GM19438 (cell line): ENCODE measurements around the gene AHCYL1.

ENCODE experiments used
- ATAC-seq: cut with Tn5 transposase; IDR thresholded peaks from one replicate; pipeline ENCODE4 v1.9.1; 2021; ENCODE audit warnings: low read depth; ENCODE audit not compliant: unreplicated experiment

The AHCYL1 gene

GRCh38 chr1:110034451-110035235, 50.1 kb downstream of the AHCYL1 start, which contains the start of gene STRIP1:
Gene STRIP1, plus strand, starts transcription at chr1:110034624. Its CDS starts 14 bp downstream, at chr1:110034638.
- ATAC-seq, result peak; percentile 89

DNA sequence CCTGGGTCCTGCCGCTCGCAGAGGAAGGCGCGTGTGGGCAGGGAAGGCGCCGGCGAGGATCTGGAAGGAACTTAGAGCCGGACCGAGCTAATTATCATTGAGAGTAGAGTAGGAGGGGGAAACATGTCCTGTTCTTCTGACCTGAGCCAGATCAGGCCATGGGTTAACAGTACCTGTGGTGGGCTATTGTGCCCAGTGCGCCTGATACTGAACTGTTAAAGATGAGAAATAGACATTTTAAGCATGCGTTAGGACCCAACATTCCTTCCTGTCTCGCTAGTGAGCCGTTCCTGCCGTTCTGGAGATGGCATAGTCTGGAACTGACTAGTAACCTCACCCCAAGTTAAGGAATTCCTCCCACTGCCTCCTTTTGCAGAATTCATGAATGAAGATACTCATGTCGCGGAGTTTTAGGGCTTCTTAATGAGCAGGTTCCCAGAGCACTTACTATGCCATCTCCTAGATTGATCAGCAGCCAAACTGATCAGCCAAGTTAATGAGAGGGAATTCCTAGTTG, 50.7 kb downstream of the AHCYL1 start:
- ATAC-seq, result peak; percentile 31

DNA sequence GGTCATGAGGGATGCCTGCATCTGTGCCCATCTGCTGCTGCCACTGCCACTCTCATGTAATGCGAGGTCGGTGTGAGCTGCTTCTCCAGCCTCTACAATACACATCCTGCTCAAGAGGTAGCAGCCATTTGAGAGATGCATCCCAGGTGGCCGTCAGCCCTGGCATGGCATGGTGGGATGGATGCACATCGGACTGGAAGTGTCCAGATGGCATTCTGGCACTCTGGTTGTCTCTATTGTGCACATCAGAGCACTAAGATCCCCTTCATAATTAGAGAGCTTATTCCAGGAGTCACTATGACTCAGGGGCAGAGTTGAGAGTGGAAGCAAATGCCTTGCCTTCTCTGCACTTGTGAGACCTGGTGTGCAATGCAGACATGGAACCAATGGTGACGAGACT, 53.7 kb downstream of the AHCYL1 start:
- ATAC-seq, result no peak

- no peak for ATAC-seq
These were observed 55.1 kb downstream of the AHCYL1 start for GRCh38 chr1:110039641-110040040.

DNA sequence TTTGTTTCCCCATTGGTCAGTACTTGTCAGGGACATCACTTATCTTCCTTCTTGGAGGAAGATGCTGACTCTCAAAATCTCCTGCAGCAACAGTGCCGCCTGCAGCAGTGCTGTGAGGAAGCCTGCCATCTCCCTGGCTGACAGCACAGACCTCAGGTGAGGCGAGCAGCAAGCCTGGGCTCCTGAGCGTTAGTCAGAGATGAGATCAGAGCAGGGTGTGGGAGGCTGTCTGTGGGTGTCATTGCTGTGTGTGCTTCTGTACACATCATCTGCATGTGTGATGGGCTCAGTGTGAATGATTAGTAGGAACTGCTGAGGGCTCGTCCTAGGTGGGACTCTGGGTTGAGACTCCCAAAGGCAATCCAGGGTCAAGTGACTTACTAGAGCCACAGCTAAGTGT, 56.0 kb downstream of the AHCYL1 start:
- no peak for ATAC-seq

DNA sequence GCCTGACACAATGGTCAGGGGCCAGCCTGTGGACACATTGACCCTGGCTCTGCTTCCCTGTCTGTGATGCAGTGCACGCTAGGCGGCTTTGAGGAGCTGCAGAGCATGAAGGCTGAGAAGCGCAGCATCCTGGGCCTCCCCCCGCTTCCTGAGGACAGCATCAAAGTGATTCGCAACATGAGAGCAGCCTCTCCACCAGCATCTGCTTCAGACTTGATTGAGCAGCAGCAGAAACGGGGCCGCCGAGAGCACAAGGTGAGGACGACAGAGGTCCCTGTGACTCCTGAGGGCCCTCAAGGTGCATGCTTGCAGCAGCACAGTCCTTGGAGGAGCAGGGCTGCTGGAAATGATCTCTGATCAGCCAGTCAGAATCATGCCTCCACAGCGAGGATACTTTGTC, 58.5 kb downstream of the AHCYL1 start:
- no peak for ATAC-seq

GRCh38 chr1:110047463-110047862, 62.9 kb downstream of the AHCYL1 start:
- no peak for ATAC-seq

DNA sequence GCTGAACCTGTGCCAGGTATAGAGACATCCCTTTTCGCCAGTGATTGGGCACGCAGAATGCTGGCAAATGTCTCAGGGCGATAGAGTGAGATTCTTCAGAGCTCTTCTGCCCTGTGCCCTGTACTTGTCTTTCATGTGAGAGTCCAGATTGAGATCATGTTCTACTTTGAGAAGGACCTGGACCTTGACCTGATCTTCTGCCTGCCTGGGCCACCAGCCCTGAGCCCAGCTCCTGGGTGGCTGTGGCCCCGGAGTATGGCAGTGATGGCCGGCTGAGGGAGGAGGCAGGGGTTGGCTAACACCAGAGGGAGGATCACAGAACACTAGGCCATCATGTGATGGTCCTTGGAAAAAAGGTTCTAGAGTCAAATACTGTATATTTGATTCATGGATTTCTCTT, 63.7 kb downstream of the AHCYL1 start:
- ATAC-seq, result no peak

- no peak for ATAC-seq
These were observed 64.5 kb downstream of the AHCYL1 start for GRCh38 chr1:110048923-110049601.

DNA sequence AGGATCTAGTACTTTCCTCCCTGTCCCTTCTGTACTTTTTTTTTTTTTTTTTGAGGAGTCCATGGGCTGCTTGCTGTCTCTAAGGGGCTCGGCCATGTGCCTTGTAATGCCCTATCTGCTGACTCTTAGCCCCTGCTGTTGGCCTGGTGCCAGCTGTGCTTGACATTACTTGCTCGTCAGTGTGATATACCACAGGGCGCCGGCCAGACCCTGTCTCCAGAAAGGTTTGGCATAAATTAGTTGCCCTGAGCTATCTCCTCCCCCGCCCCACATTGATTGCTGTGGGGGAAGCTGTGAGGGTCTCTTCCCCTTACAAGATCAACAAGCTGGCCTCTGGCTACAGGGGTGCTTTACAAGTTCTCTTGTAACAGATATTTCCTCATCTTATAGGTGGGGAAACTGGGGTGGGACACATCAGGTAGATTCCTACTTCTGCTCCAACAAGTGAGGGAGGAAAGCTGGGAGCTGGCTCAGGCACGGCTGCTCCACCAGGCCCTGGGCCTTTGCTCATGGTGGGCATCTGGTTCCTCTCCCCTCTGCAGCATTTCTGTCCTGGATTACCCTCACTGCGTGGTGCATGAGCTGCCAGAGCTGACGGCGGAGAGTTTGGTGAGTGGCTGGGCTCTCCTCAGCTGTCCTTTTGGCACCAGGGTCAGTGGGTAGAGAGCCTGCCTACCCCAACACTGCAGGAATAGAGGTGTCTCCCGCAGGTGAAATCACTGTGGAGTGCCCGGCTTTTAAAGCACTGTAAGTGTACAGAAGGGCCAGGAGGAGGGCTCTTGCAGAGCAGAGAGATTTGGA, 65.4 kb downstream of the AHCYL1 start:
- ATAC-seq, result no peak

GRCh38 chr1:110050602-110051261, 66.2 kb downstream of the AHCYL1 start:
- ATAC-seq, result no peak

DNA sequence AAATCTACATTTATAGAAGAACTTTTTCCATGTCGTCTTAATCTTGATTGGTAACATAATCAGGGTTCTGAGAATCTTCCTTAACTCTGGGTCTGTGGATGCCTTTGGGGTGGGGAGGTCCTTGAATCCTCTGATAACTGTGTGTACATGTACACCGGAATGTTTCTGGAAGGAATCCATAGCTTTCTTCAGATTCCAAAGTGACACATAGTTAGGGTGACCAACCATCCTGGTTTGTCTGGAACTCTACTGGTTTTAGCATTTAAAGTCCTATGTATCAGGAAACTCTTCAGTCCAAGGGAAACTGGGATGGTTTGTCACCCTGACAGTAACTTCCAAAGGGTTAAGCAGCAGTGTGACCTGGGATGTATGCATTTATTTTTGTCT, 66.7 kb downstream of the AHCYL1 start:
- ATAC-seq, result no peak

GRCh38 chr1:110053552-110054428, 69.2 kb downstream of the AHCYL1 start:
- ATAC-seq, result no peak

GRCh38 chr1:110055493-110056284, 71.1 kb downstream of the AHCYL1 start:
- ATAC-seq, result no peak

DNA sequence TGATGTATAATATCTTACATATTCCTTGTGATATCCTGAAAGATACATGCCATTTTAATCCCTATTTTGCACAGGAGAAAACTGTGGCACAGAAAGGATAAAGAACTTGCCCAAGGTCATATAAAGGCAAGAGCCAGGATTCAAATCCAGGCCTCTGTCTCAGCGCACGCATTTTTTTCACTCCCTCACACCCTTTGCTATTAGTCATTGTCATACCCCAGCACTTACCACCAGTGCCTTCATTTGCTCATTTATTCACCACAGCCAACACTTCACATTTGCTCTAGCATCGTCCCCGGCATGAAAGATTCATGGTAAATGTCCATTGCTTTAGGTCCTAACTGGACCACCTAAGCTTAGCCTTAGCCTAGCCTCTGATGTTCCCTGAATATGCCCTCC, 71.7 kb downstream of the AHCYL1 start:
- no peak for ATAC-seq

GRCh38 chr1:110056776-110057175, 72.2 kb downstream of the AHCYL1 start:
- ATAC-seq, result no peak

DNA sequence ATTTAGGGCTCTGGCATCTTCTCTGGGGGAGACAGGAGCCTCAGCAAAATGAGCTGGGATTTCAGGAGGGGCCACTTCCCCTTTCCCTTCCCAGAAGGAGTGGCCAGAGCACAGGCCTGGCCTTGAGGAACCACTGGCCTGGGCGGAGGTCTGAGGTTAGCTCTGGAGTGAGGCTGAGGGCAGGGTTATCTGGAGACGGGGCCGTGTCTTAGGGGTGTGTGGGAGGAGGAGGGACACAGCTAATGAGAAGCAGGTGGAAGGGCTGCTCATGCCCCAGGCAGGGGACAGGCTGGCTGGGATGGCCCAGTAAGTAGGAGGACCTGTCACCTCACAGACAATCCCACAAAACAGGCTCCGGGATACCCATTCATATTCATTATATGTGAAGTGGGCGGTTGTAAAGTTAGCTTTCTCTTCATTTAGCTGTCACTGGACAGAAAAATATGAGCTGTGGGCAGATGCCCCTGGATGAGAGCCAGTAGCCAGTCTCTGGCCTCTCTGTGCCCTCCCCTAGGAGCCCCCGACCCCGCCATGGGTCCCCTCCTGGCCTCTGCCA, 73.5 kb downstream of the AHCYL1 start:
- ATAC-seq, result no peak

DNA sequence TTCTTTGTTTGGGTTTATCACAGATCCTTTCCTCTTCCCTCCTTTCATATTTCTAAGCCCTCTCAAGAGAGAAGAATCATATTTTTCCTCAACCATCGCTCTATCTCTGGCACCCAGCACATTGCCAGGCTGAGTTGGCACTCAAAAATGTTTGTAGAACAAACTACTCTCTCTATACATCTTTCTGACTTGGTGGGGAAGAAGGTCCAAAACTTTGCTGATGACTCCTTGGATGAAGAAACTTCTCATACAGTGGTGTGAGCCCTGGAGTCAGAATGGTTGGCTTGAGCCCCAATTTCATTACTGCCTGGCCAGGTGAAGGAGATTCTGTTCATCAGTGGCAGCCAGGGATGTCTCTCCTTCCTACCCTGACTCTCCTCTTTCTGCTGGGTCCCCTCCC, 74.0 kb downstream of the AHCYL1 start:
- ATAC-seq, result no peak
